Suprapubic skin (tissue), 4 donors: ENCODE data around the gene NOP14. TPM values are rescaled to one million over a fixed set of nuclear protein-coding genes. Genes with fewer than 3 reads are reported as not detected.
A peak's percentile ranks its signal among the peaks of the same experiment; 100 is the strongest.
"Not testable (repeated sequence)": the region's sequence is repeated elsewhere in the genome, so short reads cannot be mapped to it uniquely, and the experiment has no call there.

Experiments used
- DNase-seq, 2 donors: peaks; one replicate each; pipeline ENCODE4 v3.0.0-alpha.2; 2019; ENCODE audit warnings: low spot score in 2 of 2
- H3K27ac ChIP-seq: fragments of 200-600 bp; sonication (generic); one replicate; pipeline ENCODE4 v1.5.1; 2019
- H3K27me3 ChIP-seq: fragments of 200-600 bp; sonication (generic); one replicate; pipeline ENCODE4 v1.5.1; 2019
- H3K36me3 ChIP-seq: fragments of 200-600 bp; sonication (generic); one replicate; pipeline ENCODE4 v1.5.1; 2019
- H3K4me1 ChIP-seq: fragments of 200-600 bp; sonication (generic); one replicate; pipeline ENCODE4 v1.5.1; 2019
- H3K4me3 ChIP-seq: fragments of 200-600 bp; sonication (generic); one replicate; pipeline ENCODE4 v1.5.1; 2019; ENCODE audit warnings: mild to moderate bottlenecking
- H3K9me3 ChIP-seq: fragments of 200-600 bp; sonication (generic); one replicate; pipeline ENCODE4 v1.5.1; 2019
- CTCF ChIP-seq, 2 donors: fragments of 200-600 bp in 1 of 2; fragments of 450-650 bp in 1 of 2; sonication (generic) in 1 of 2; IDR thresholded peaks; one replicate each; pipeline ENCODE4 v1.5.1; 2016 to 2019; ENCODE audit warnings: antibody characterized with exemption in 2 of 2, mild to moderate bottlenecking in 1 of 2, moderate library complexity in 1 of 2
- EP300 ChIP-seq: sonication (generic); formaldehyde crosslinking; IDR thresholded peaks from one replicate; pipeline ENCODE4 v1.6.1; 2017; ENCODE audit warnings: antibody characterized with exemption
- POLR2A ChIP-seq, 2 donors: fragments of 450-650 bp; IDR thresholded peaks; one replicate each; pipeline ENCODE4 v1.6.1; 2017; ENCODE audit warnings: antibody characterized with exemption in 2 of 2, mild to moderate bottlenecking in 2 of 2, moderate library complexity in 2 of 2
- POLR2AphosphoS5 ChIP-seq, 3 donors: sonication (generic); formaldehyde crosslinking; IDR thresholded peaks; one replicate each; pipeline ENCODE4 v1.6.1; 2017; ENCODE audit warnings: antibody characterized with exemption in 3 of 3
- WGBS: methylation state at CpG from one replicate; pipeline ENCODE4 v1.1.5; 2018; 5-methylcytosine and 5-hydroxymethylcytosine counted together
- total RNA-seq, 4 donors: library from RNA; depleted of rRNA; stranded (reverse); fragments of >200 nt; gene quantifications; one replicate each; pipeline ENCODE4 v1.1.0, GENCODE V29; 2016

Gene NOP14
- total RNA-seq, 4 donors from 2014 or later = 23.4 to 30.8 (median 27.1) TPM

DNA sequence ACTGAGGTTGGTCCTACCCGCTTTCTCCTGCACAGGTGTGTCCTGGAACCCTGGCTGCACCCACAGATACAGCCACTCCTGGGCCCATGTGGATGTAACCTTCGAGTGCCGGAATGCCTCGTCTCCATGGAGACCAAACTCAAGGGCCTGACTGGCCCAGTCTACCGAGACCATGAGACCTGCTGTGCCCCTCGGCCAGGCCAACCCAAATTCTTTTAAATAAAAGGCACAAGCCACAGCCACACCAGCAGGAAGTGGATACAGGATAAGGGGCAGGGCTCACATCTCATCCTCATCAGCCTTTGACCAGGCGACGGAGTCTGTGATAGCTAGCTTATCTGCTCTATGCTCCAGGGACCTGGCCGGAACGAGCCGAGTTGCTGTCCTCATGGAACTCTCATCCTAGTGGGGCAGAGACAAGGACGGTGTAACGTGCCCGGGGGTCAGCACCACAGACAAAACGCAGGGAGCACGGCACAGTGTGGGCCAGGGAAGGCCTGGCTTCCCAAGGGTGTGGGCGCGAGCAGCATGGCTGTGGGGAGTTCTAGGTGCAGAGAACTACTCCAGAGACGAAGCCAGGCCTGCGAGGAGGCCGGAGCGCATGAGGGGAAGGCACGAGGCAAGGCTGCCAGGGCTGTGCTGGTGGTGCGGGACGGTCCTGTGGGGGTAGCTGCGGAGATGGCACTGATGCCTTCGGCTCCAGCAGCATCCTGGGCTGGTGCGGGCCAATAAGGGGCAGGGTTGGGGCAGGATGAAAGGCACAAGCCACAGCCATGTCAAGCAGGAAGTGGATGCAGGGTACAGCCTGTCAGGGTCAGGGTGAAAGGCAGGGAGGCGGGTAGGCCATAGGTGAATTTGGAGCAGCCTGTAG, 22.7 kb downstream of the NOP14 start:
- Histone ChIP-seq H3K27me3 (no peaks in the 10 kb centered on the region), H3K4me1 (peaks cover 31% of the 10 kb centered on the region), H3K36me3 (peaks cover 80% of the 10 kb centered on the region), H3K4me3 (no peak overlapping the region), H3K9me3 (no peaks in the 10 kb centered on the region), H3K27ac (no peak overlapping the region)
- peak; percentile 64 to 74 for DNase-seq
- TF ChIP-seq CTCF (IDR thresholded peaks at IDR 0.05) = no peak
- TF ChIP-seq POLR2A (IDR thresholded peaks at IDR 0.05) = no peak
- TF ChIP-seq POLR2AphosphoS5 (IDR thresholded peaks at IDR 0.05) = no peak
- no peak for TF ChIP-seq EP300
- WGBS = 91% methylated on average over 22 of the region's 29 CpGs

GRCh38 chr4:2939383-2940243, 23.6 kb downstream of the NOP14 start:
- Histone ChIP-seq H3K9me3 (no peaks in the 10 kb centered on the region), H3K27me3 (no peaks in the 10 kb centered on the region), H3K4me3 (no peak overlapping the region), H3K36me3 (peaks cover 71% of the 10 kb centered on the region), H3K27ac (no peak overlapping the region), H3K4me1 (peaks cover 35% of the 10 kb centered on the region)
- peak; percentile 61 to 77 for DNase-seq
- TF ChIP-seq POLR2A (IDR thresholded peaks at IDR 0.05) = no peak
- no peak for TF ChIP-seq EP300
- TF ChIP-seq POLR2AphosphoS5 (IDR thresholded peaks at IDR 0.05) = no peak
- TF ChIP-seq CTCF (IDR thresholded peaks at IDR 0.05) = no peak
- 73% methylated on average over 7 of the region's 30 CpGs for WGBS

GRCh38 chr4:2938906-2939305, 24.3 kb downstream of the NOP14 start:
- H3K36me3 ChIP-seq = peaks cover 64% of the 10 kb centered on the region
- TF ChIP-seq POLR2AphosphoS5 (IDR thresholded peaks at IDR 0.05) = no peak
- TF ChIP-seq CTCF (IDR thresholded peaks at IDR 0.05) = no peak
- TF ChIP-seq EP300 = no peak
- no peak for TF ChIP-seq POLR2A (IDR thresholded peaks at IDR 0.05)

GRCh38 chr4:2938411-2938810, 24.8 kb downstream of the NOP14 start:
- DNase-seq = peak; percentile 40 to 58
- H3K9me3 ChIP-seq, H3K4me3 ChIP-seq, H3K27ac ChIP-seq, H3K27me3 ChIP-seq: not testable (repeated sequence)
- Histone ChIP-seq H3K36me3 (peaks cover 59% of the 10 kb centered on the region), H3K4me1 (peaks cover 42% of the 10 kb centered on the region)
- 92% methylated on average over 10 of the region's 10 CpGs for WGBS

More at GRCh38 chr4:2938906-2939305, 24.3 kb downstream of the NOP14 start:
- Histone ChIP-seq H3K27ac (no peak overlapping the region), H3K4me1 (peaks cover 37% of the 10 kb centered on the region), H3K9me3 (no peaks in the 10 kb centered on the region), H3K4me3 (no peak overlapping the region), H3K27me3 (no peaks in the 10 kb centered on the region)
- peak; percentile 59 to 61 for DNase-seq
- WGBS = 92% methylated on average over 14 of the region's 14 CpGs

DNA sequence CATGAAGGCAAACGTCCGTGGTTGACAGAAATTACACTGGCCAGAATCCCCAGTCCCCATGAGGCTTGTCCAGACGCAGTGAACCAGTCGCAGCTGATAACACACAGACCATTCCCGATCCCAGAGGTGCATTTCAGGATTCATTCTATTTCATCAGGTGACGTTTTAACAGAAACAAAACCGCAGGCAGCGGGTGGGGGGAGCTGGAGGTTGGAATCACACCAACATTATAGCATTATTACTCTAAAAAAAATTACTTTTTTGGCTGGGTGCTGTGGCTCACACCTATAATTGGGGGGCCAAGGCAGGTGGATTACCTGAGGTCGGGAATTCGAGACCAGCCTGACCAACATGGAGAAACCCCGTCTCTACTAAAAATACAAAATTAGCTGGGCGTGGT, 25.2 kb downstream of the NOP14 start:
- Histone ChIP-seq H3K27ac (peak overlapping the region; percentile 58), H3K27me3 (no peaks in the 10 kb centered on the region), H3K36me3 (peaks cover 54% of the 10 kb centered on the region), H3K9me3 (no peaks in the 10 kb centered on the region), H3K4me1 (peaks cover 44% of the 10 kb centered on the region), H3K4me3 (no peak overlapping the region)
- DNase-seq = peak in 1 of 2 donors; percentile 71
- TF ChIP-seq POLR2AphosphoS5 (IDR thresholded peaks at IDR 0.05) (no peak), CTCF (IDR thresholded peaks at IDR 0.05) (no peak), EP300 (no peak), POLR2A (IDR thresholded peaks at IDR 0.05) (no peak)
- WGBS = 77% methylated on average over 12 of the region's 12 CpGs
